Endothelial cell of umbilical vein (primary cell): Measurements from ENCODE around the gene TDRD10. TPM values are rescaled to one million over a fixed set of nuclear protein-coding genes. Genes with fewer than 3 reads are reported as not detected.

Experiments
- Bru-seq: library from RNA; stranded (reverse); fragments of 400-500 nt; gene quantifications from one replicate; lab custom pipeline; 2021; lab: Mats Ljungman, UMichigan
- BruChase-seq, 2 experiments: library from RNA; stranded (reverse); fragments of 400-500 nt; gene quantifications; one replicate each; lab custom pipeline; 2021; lab: Mats Ljungman, UMichigan
- BruUV-seq: library from RNA; stranded (reverse); fragments of 400-500 nt; replicated peaks from 2 replicates; lab custom pipeline; 2021; lab: Mats Ljungman, UMichigan
- CTCF ChIA-PET: fragments of 300-600, 350-600 bp; sonication (Branson Sonifier 250); formaldehyde crosslinking; loops from one replicate; lab custom pipeline; 2021; ENCODE audit warnings: antibody characterized with exemption, inconsistent platforms; lab: Charles Lee
- POLR2A ChIA-PET: fragments of 300-600, 350-600 bp; sonication (Branson Sonifier 250); formaldehyde crosslinking; loops from one replicate; lab custom pipeline; 2021; ENCODE audit warnings: antibody characterized with exemption, inconsistent platforms; lab: Charles Lee
- DNase-seq: peaks from one replicate; pipeline ENCODE4 v3.0.0-alpha.2; 2011; ENCODE audit warnings: low read depth, low spot score
- FAIRE-seq: peaks from 2 replicates; lab custom pipeline; 2011; peaks lifted over from hg19 to GRCh38; lab: Jason Lieb, UNC
- H2AFZ ChIP-seq: 2 replicates; pipeline ENCODE4 v1.6.0; 2012; ENCODE audit warnings: low read depth, low read length, control low read depth, inconsistent platforms
- H3K27ac ChIP-seq: 2 replicates; pipeline ENCODE4 v1.5.1; 2011; ENCODE audit warnings: low read depth, mild to moderate bottlenecking, control low read depth, low read length, moderate library complexity; ENCODE audit not compliant: insufficient read depth
- H3K27me3 ChIP-seq, 2 experiments: 2 replicates each; pipeline versions ENCODE4 v1.6.0 to v1.6.1; 2011; ENCODE audit warnings: low read length in 2 of 2, mixed read lengths in 1 of 2; ENCODE audit not compliant: control insufficient read depth in 2 of 2, insufficient read depth in 2 of 2
- H3K36me3 ChIP-seq, 2 experiments: 2 replicates in 1 of 2; 3 replicates in 1 of 2; pipeline ENCODE4 v1.5.1; 2011; ENCODE audit warnings: low read length in 2 of 2, mild to moderate bottlenecking in 1 of 2, moderate library complexity in 1 of 2; ENCODE audit not compliant: control insufficient read depth in 2 of 2, insufficient read depth in 2 of 2; ENCODE audit errors: extremely low read depth in 1 of 2
- H3K4me1 ChIP-seq: 3 replicates; pipeline ENCODE4 v1.5.1; 2011; ENCODE audit warnings: mild to moderate bottlenecking, low read length; ENCODE audit not compliant: control insufficient read depth, insufficient read depth; ENCODE audit errors: extremely low read depth
- H3K4me2 ChIP-seq: 2 replicates; pipeline ENCODE4 v1.6.1; 2011; ENCODE audit warnings: low read length, control low read depth, mixed read lengths; ENCODE audit not compliant: insufficient read depth
- H3K4me3 ChIP-seq, 3 experiments: fragments of 200-600 bp in 1 of 3; sonication (generic), shearing (Covaris generic) in 1 of 3; replicated peaks in 1 of 3; 2 replicates each; pipeline ENCODE4 v1.5.1; 2011 to 2016; ENCODE audit warnings: control low read depth in 3 of 3, low read length in 3 of 3, mild to moderate bottlenecking in 2 of 3, inconsistent platforms in 1 of 3, low read depth in 1 of 3, moderate library complexity in 1 of 3; ENCODE audit not compliant: insufficient read depth in 1 of 3
- H3K79me2 ChIP-seq: 2 replicates; pipeline ENCODE4 v1.6.0; 2012; ENCODE audit warnings: low read length, inconsistent platforms; ENCODE audit not compliant: control insufficient read depth, insufficient read depth
- H3K9ac ChIP-seq: replicated peaks from 2 replicates; pipeline ENCODE3; 2011; ENCODE audit warnings: low read length, control low read depth; ENCODE audit not compliant: insufficient read depth; ENCODE audit errors: extremely low read depth
- H3K9me1 ChIP-seq: replicated peaks from 3 replicates; pipeline ENCODE4 v1.6.0; 2011; ENCODE audit warnings: mild to moderate bottlenecking, low read length; ENCODE audit not compliant: control insufficient read depth, insufficient read depth; ENCODE audit errors: extremely low read depth
- H3K9me3 ChIP-seq: replicated peaks from 2 replicates; pipeline ENCODE4 v1.5.1; 2012; ENCODE audit warnings: low read length, inconsistent platforms; ENCODE audit not compliant: control insufficient read depth, insufficient read depth
- H4K20me1 ChIP-seq: replicated peaks from 2 replicates; pipeline ENCODE3; 2011; ENCODE audit warnings: mild to moderate bottlenecking, low read length; ENCODE audit not compliant: control insufficient read depth, insufficient read depth; ENCODE audit errors: extremely low read depth
- POLR2A ChIP-seq: IDR thresholded peaks from 2 replicates; pipeline ENCODE4 v1.6.1; 2012; ENCODE audit warnings: low read depth, mild to moderate bottlenecking, control low read depth, low read length
- POLR2AphosphoS5 ChIP-seq: IDR thresholded peaks from 2 replicates; pipeline ENCODE4 v1.6.1; 2012; ENCODE audit warnings: low read depth, mild to moderate bottlenecking, control low read depth, low read length, moderate library complexity; ENCODE audit not compliant: insufficient read depth
- dilution Hi-C: fragments of 300-500 bp; cut with MboI; formaldehyde crosslinking; loops from one replicate; pipeline ENCODE4 v1.15.0; 2019; ENCODE audit warnings: low sequenced_read_pairs; ENCODE audit not compliant: extremely low pct_ligation_motif_present
- intact Hi-C: fragments of 100-400 bp; cut with micrococcal nuclease; formaldehyde crosslinking; loops from one replicate; pipeline ENCODE4 v1.10.0; 2022
- long read RNA-seq: library from polyadenylated mRNA; stranded (forward); transcript quantifications from one replicate; pipeline ENCODE4 v2.0.0, GENCODE V29; 2021
- polyA minus RNA-seq, 3 experiments: library from RNA; depleted of rRNA, polyadenylated mRNA; stranded (reverse); fragments of >200 nt; gene quantifications; 1 replicate in 1 of 3; 2 replicates in 2 of 3; pipeline ENCODE4 v1.2.3, GENCODE V29; 2011
- polyA plus RNA-seq, 4 experiments: library from polyadenylated mRNA; depleted of rRNA in 3 of 4; stranded (reverse) in 3 of 4; unstranded in 1 of 4; fragments of >200 nt; gene quantifications; 2 replicates each; pipeline versions ENCODE4 v1.2.1 to v1.2.3, GENCODE V29; 2011 to 2012; ENCODE audit warnings: missing spikeins in 1 of 4
- total RNA-seq: library from RNA; stranded (reverse); gene quantifications from 2 replicates; pipeline ENCODE4 v1.2.3, GENCODE V29; 2021
- TF ChIP-seq, protein P1 (sequence below), 2 donors: IDR thresholded peaks; 1 replicate in 1 of 2; 2 replicates in 1 of 2; pipeline ENCODE4 v1.5.1; 2011; ENCODE audit warnings: low read length in 2 of 2, mild to moderate bottlenecking in 2 of 2, moderate library complexity in 2 of 2, control low read depth in 1 of 2, inconsistent platforms in 1 of 2, low read depth in 1 of 2; ENCODE audit not compliant: insufficient read depth in 1 of 2; ENCODE audit errors: extremely low read depth in 1 of 2
- TF ChIP-seq, protein P2 (sequence below): IDR thresholded peaks from 2 replicates; pipeline ENCODE4 v1.6.1; 2011; ENCODE audit not compliant: insufficient read depth, insufficient read length

Gene TDRD10, protein sequence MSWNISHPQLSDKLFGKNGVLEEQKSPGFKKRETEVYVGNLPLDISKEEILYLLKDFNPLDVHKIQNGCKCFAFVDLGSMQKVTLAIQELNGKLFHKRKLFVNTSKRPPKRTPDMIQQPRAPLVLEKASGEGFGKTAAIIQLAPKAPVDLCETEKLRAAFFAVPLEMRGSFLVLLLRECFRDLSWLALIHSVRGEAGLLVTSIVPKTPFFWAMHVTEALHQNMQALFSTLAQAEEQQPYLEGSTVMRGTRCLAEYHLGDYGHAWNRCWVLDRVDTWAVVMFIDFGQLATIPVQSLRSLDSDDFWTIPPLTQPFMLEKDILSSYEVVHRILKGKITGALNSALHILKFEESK
- total RNA-seq (3.9 and 6.1 TPM in 2 replicates), polyA plus RNA-seq (8.6 and 9.1 TPM in 2 replicates), polyA minus RNA-seq (4.4 and 7.1 TPM in 2 replicates), Bru-seq, nascent RNA (percentile 48 among the genes with signal in this experiment), BruChase-seq, experiment 1, labeled RNA remaining after a 6-hour chase (percentile 69 among the genes with signal in this experiment), BruChase-seq, experiment 2, labeled RNA remaining after a 2-hour chase (percentile 59 among the genes with signal in this experiment)
- polyA plus RNA-seq (2011; cell fraction: cytosol; rRNA removed): 4.1 and 5.6 TPM in 2 replicates
- polyA plus RNA-seq (2011; cell fraction: nucleus; rRNA removed): 38.4 and 42.2 TPM in 2 replicates
- 3.0 TPM in 2 replicates for polyA plus RNA-seq (2012)
- not detected for polyA minus RNA-seq (2011; cell fraction: cytosol; rRNA and poly(A)+ RNA removed)
- 7.3 and 8.2 TPM in 2 replicates for polyA minus RNA-seq (2011; cell fraction: nucleus; rRNA and poly(A)+ RNA removed)
- long read RNA-seq, partial matches to known transcripts: 2 of 6 reads
- long read RNA-seq, other reads (novel, unspliced or antisense): 4 of 6 reads

DNA sequence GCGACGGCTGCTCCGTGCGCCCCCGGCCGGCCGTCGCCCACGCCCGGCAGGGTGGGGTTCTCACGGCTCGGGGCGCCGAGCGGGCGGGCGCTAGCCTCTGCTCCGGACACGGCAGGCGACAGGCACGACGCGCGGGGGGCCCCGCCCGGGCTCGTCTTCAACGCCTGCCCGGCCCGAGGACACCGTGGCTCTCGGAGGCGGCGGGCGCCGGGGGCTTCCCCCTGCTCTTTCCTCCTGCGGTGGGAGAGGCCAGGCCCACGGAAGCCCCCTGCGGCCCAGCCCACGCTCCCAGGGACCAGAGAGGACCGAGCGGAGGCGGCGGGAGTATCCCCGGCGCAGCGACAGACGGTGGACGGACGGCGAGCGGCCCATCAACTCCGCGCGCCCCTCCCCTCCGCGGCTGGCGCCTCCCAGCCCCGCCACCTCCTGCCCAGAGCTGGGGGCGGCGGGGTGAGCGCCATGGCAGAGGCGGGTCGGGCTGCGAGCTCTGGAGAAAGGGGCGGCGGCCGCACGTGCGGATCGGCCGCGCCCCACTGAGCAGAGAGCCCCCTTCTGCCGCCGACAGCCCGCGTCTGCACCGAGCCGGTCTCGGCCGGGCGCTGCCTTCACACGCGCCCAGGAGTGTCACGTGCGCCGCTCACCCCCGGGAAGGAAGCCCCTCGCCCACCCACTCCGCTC, at the start of gene TDRD10, which contains the start of gene SHE:
TDRD10 (plus strand) TSS at position 154 of the 678 bp plus-strand sequence. CDS start 4,685 bp downstream, outside the sequence.
SHE (minus strand) TSS at position 347 of the 678 bp plus-strand sequence. CDS start 386 bp downstream, outside the sequence.
- BruUV-seq: no TSS peak
- Histone ChIP-seq H3K79me2 (peaks cover 34% of the 10 kb centered on the region), H3K9me1 (no peaks in the 10 kb centered on the region), H3K4me1 (peaks cover 27% of the 10 kb centered on the region), H3K27me3 (no peaks in the 10 kb centered on the region), H3K9me3 (no peaks in the 10 kb centered on the region), H2AFZ (peak within 1 kb of the TSS; percentile 91), H3K27ac (peak within 1 kb of the TSS; percentile 74), H3K9ac (peak within 1 kb of the TSS; percentile 89), H4K20me1 (no peaks in the 10 kb centered on the region), H3K4me3 (peak within 1 kb of the TSS; percentile 73 to 99 (median 88)), H3K4me2 (peak within 1 kb of the TSS; percentile 95), H3K36me3 (no peaks in the 10 kb centered on the region)
- POLR2A ChIA-PET: interaction anchor here (0.5 to 2.9 kb wide), 2 partner anchors 17 to 1437 kb away, joined by 4 to 12 read pairs; no protein-coding TSS in a partner anchor
- TF ChIP-seq, protein P1, sequence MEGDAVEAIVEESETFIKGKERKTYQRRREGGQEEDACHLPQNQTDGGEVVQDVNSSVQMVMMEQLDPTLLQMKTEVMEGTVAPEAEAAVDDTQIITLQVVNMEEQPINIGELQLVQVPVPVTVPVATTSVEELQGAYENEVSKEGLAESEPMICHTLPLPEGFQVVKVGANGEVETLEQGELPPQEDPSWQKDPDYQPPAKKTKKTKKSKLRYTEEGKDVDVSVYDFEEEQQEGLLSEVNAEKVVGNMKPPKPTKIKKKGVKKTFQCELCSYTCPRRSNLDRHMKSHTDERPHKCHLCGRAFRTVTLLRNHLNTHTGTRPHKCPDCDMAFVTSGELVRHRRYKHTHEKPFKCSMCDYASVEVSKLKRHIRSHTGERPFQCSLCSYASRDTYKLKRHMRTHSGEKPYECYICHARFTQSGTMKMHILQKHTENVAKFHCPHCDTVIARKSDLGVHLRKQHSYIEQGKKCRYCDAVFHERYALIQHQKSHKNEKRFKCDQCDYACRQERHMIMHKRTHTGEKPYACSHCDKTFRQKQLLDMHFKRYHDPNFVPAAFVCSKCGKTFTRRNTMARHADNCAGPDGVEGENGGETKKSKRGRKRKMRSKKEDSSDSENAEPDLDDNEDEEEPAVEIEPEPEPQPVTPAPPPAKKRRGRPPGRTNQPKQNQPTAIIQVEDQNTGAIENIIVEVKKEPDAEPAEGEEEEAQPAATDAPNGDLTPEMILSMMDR (IDR thresholded peaks at IDR 0.05; ENCODE audit: extremely low read depth in 1 of 2, insufficient read depth in 1 of 2, low read depth in 1 of 2, low read length in 2 of 2): no peak
- TF ChIP-seq POLR2AphosphoS5 (peak; percentile 63), POLR2A (peak; percentile 61)
- TF ChIP-seq, protein P2, sequence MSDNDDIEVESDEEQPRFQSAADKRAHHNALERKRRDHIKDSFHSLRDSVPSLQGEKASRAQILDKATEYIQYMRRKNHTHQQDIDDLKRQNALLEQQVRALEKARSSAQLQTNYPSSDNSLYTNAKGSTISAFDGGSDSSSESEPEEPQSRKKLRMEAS: no peak
- intact Hi-C loops: no loop called here
- dilution Hi-C loops: no loop called here
- FAIRE-seq: no peak
- DNase-seq: peak; percentile 63
- CTCF ChIA-PET: interaction anchor here (1.0 to 4.6 kb wide), 4 partner anchors 17 to 44 kb away, joined by 3 to 40 read pairs (median 8); no protein-coding TSS in a partner anchor
